ENCODE results near the gene IFNL1. TPM values are rescaled to one million over a fixed set of nuclear protein-coding genes. Genes with fewer than 3 reads are reported as not detected.
"Not testable (repeated sequence)": the region's sequence is repeated elsewhere in the genome, so short reads cannot be mapped to it uniquely, and the experiment has no call there.

Gene IFNL1
- total RNA-seq, 1 donor from 2014 or later = not detected

DNA sequence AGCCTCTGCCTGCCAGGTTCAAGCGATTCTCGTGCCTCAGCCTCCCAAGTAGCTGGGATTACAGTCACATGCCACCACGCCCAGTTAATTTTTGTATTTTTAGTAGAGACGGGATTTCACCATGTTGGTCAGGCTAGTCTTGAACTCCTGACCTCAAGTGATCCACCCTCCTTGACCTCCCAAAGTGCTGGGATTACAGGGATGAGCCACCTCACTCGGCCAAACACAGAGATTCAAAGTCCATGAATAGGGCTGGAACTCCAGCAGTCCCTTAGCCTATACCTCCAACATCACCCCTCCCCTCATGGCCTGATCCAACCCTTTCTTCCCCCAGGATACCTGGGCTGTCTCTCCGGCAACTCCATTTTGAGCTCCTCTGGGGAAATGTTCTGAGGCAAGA, 36.5 kb downstream of the IFNL1 start:
- DNase-seq = not testable (repeated sequence)

DNA sequence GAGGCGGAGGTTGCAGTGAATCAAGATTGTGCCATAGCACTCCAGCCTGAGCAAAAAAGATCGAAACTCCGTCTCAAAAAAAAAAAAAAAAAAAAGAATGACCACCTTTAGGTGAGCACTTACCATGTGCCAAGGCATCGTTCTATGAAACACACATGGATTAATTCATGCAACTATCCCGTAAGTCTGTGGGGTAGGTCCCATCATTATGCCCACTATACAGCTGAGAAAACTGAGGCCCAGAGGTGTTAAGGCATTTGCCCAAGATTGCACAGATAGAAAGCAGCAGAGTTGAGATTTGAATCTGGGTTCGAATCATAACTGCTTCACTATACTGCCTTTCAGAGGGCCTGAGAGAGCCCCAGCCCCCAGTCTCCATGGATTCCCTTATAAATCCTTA, 37.3 kb downstream of the IFNL1 start:
- DNase-seq = no peak

DNA sequence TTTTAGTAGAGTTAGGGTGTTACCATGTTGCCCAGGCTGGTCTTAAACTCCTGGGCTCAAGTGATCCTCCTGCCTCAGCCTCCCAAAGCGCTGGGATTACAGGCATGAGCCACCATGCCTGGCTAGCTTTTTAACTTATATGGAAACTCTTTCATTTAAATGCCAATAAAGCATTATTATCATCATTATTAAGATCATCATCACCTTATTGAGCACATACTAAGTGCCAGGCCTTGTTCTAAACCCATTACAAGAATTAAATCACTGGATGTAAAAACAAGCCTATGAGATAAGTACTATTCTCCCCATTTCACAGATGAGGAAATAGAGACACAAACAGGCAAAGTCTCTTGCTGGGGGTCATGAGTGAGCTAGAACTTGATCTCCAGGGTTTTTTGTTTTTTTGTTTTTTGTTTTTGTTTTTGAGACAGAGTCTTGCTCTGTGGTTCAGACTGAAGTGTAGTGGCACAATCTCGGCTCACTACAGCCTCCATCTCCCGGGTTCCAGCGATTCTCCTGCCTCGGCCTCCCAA, 38.3 kb downstream of the IFNL1 start:
- no peak for DNase-seq

DNA sequence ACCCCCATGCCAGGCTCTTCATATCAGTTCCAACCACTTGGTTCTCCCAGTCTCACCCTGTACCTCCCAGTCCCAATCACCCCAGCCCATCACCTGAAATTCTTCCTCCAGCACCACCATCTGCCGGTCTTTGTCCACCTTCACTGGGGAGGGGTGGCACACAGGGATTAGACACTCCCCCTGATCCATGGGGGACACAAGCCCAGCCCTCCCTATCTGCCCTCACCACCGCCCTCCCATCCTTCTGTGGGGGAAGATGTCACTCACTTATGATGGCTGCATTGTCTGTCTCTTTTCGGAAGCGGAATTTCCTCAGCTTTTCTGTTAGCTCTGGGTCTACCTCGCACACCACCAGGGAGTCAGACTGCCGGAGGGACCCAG, 39.0 kb downstream of the IFNL1 start:
- no peak for DNase-seq

DNA sequence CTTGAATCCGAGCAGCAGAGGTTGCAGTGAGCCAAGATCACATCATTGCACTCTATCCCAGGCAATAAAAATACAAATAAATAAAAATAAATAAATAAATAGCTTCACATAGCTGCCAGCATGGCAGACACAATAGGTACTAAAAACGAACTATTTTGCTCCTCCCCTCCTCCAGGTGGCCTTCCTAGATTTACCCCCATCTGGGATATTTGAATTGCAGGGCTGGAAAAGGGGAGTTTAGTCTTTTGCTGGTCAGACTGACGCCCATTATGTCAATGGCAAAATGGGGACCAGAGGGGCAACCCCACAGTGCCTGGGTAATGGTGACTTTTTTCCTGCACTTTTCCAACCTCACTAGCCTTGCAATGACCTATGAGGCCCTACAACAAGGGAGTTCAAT, 40.3 kb downstream of the IFNL1 start:
- no peak for DNase-seq

DNA sequence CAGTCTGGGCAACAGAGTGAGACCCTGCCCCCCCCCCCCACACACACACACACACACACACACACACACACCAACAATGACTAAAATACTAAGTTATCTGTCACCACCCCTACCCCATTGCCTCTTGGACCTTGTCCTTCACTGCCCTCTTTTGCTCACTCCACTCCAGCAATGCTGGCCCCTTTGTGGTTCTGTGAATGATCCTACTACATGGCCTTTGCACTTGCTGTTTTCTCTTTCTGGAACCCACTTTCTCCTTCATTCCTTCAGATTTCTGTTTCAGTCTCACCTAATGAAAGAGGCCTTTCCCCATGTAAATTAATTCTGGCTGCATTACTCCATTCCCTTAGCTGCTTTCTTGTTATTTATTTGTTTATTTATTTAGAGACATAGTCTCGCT, 43.5 kb downstream of the IFNL1 start:
- no peak for DNase-seq

DNA sequence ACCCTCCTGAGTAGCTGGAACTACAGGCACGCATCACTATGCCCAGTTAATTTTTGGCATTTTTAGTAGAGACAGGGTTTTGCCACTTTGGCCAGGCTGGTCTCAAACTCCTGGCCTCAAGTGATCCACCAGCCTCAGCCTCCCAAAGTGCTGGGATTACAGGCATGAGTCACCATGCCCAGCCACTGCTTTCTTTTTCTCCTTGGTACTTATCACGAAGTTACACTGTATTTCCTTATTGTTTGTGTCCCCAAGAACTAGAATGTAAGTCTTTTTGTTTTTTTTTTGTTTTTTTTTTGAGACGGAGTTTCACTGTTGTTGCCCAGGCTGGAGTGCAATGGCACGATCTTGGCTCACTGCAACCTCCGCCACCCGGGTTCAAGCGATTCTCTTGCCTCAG, 43.9 kb downstream of the IFNL1 start:
- DNase-seq = not testable (repeated sequence)

DNA sequence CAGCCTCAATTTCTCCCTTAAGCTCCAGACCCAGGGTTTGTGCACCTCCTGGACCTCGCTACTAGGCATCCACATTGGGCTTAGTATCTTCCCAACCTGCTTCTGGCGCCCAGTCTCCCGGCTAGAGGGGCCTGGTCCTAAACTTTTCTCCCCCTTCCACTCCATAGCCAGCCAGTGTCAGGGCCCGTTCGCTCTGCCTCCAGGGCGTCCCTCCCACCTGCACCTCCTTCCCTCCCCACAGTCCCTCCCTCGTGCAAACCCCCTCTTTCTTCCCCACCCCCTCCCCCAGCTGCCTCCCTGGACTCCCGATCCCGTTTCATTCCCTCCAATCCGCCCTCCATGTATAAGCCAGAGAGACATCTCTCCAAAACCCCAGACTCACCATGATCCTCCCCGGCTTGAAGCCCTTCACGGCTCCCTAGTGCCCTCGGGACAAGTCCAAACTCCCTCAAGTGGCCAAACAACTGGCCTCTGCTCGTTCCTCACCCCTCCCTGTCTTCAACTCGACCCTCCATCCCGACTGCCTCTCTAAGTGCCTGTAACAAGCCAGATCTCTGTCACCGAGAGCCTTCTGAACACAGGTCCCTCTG, 45.0 kb downstream of the IFNL1 start:
- peak; percentile 48 for DNase-seq

DNA sequence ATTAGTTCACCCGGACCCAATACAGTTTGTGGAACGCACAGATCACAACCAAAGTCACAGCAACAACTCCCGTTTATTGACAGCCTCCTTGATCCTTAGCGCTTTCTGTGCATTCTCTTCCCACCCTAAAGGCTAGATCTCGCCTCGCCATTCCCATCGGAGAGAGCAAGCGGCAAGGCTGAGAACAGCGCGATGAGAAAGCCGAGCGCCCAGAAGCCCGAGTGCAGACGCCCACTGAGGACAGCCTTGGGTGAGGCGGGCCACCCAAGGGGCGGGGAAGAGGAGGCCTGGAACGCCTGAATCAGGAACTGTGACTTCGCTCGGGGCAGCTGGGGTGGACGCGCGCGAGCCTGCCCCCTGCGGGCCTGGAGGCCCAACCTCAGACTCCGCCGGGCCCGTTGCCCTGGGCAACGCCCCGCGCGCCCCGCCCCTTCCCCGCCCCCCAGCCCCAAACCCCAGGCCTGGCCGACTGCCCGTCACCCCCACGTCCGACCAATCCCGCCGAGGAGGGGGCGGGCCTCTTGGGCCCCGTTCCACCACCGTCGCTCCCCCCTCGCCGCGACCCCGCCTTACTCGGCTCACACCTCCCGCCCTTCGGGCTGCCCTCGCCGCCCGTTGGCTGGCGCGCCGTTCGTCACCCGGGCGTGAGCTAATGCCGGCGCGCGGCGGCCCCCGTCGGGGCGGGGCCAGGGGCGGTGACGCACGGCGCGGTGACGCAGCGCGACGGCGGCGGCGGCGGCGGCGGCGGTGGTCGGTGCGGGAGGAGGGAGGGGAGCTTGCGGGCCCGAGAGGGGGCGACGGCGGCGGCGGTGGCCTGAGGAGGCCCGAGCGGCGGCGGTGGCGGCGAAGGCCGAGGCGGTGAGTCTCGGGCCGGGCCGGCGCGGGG, 45.8 kb downstream of the IFNL1 start, which contains the start of gene SAMD4B:
SAMD4B (plus strand) TSS at position 703 of the 886 bp plus-strand sequence. CDS start 14,473 bp downstream, outside the sequence.
- peak; percentile 98 for DNase-seq

DNA sequence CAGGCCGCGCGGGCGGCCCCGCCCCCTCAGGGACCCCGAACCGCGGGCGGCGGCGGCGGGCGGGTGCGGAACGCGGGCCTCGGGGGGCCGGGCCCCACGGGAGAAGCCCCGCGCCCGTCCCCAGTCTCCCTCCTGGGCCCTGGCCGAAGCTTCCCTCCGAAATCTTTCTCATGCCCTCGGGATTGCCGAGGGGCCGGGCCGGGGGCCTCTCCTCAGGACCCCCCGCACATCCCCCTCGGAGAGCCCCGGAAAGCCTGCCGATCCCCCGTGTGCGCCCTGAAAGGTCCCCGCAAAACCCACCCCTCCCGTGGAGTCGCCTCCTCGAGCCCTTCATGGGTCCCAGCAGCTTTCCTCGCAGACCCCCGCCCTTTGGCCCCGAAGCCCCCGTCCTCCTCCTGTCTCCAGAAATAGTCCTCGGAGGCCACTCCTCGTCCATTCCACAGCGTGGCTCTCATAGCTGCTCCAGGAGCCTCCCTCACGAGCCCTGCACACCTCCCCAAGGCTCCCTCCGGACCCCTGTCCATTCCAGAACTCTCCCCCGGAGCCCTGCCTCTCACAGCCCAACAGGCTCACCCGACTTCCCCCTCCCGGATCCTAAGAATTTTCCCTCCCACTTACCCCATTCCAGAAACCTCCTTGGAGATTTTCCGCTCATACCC, 46.6 kb downstream of the IFNL1 start:
- no peak for DNase-seq

DNA sequence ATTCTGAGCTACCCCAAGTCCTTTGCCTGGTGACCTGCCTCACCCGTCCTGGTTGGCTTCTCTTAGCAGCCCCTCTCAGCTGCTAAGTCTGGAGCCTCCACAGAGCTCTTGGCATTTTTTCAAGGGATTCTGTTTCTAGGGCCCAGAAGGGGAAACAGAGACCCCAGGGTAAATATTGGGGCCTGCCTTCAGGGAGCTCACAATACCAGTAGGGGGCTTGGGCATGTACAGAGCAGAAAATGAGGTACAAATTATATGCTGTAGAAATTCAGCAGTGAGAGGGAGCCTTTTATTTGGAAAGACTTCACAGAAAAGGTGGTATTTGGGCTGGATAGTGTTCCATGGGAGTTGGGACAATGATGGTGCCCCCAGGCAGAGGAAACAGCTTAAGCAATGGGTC, 49.7 kb downstream of the IFNL1 start:
- no peak for DNase-seq

DNA sequence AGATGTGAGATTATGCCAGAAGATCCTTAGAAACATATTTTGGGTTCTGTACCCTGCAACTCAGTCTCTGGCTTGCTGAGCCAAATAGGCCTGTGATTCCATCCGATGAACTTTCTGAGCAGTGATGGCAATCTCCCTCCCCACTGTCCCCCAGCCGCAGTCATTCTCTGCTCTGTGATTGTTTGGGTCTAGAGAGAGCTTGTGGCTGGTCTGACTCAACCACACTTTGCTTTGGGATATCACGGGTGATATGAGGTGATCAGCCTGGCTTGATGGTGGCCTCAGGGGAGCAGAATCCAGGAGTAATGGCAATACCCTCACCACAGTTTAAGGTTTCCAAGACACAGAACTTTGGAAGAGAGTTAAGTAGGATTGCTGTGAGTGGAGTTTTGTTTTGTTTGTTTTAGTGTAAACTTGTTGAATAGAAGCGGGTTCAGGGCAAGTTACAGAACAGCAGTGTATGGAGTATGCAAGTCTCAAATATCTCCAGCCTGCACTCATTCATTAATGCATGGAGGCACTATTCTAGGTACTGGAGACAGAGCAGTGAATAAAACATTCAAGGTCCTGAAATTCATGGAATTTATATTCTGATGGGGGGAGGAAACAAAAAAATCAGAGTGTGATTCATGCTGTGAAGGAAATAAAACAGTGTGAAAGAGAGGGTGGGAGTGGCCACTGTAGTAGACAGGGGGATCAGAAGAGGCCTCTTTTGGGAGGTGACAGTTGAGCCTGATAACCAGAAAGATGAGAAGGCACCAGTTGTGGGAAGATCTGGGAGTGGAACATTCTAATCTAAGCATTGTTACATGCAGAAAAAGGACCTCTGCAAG, 51.3 kb downstream of the IFNL1 start:
- DNase-seq = no peak

Small RNAs within 50 kb of the gene (small RNA-seq; reads per million reads assigned to genes)
- not detected for gene AC011445.2

Other genes starting within 250 kb of the IFNL1 start
- not detected for gene ACP7, start 212.0 kb upstream of the IFNL1 start, total RNA-seq
- gene PAK4, start 170.6 kb upstream of the IFNL1 start, total RNA-seq = 1.9 TPM
- not detected for gene NCCRP1, start 99.4 kb upstream of the IFNL1 start, total RNA-seq
- not detected for gene SYCN, start 92.1 kb upstream of the IFNL1 start, total RNA-seq
- not detected for gene IFNL3, start 51.4 kb upstream of the IFNL1 start, total RNA-seq
- gene IFNL4, start 47.6 kb upstream of the IFNL1 start, total RNA-seq = not detected
- gene IFNL2, start 28.0 kb upstream of the IFNL1 start, total RNA-seq = not detected
- gene LRFN1, start 24.5 kb downstream of the IFNL1 start, total RNA-seq = 6.9 TPM
- 5.3 TPM for gene GMFG, start 39.6 kb downstream of the IFNL1 start, total RNA-seq
- 18.7 TPM for gene SAMD4B, start 46.0 kb downstream of the IFNL1 start, total RNA-seq
- gene PAF1, start 94.7 kb downstream of the IFNL1 start, total RNA-seq = 29.2 TPM
- gene MED29, start 95.0 kb downstream of the IFNL1 start, total RNA-seq = 17.2 TPM
- gene ZFP36, start 110.4 kb downstream of the IFNL1 start, total RNA-seq = 1.2 TPM
- gene PLEKHG2, start 116.3 kb downstream of the IFNL1 start, total RNA-seq = 27.3 TPM
- 77.0 TPM for gene RPS16, start 139.5 kb downstream of the IFNL1 start, total RNA-seq
- 47.9 TPM for gene SUPT5H, start 149.2 kb downstream of the IFNL1 start, total RNA-seq
- 39.6 TPM for gene TIMM50, start 184.4 kb downstream of the IFNL1 start, total RNA-seq
- gene DLL3, start 202.5 kb downstream of the IFNL1 start, total RNA-seq = 15.8 TPM
- gene SELENOV, start 218.7 kb downstream of the IFNL1 start, total RNA-seq = not detected
- 18.9 TPM for gene EID2B, start 236.4 kb downstream of the IFNL1 start, total RNA-seq
- gene EID2, start 243.8 kb downstream of the IFNL1 start, total RNA-seq = 26.4 TPM

All from occipital lobe (tissue), 3 donors.